B cell (primary cell): ENCODE measurements around the gene MICU2. TPM values are rescaled to one million over a fixed set of nuclear protein-coding genes. Genes with fewer than 3 reads are reported as not detected.

ENCODE experiments used
- ATAC-seq: fragments of 200-7000 bp; cut with Tn5 transposase; one replicate; pipeline ENCODE4 v1.10.0; 2021; ENCODE audit warnings: low read depth, mild to moderate bottlenecking, moderate number of reproducible peaks, moderate library complexity
- CTCF ChIA-PET: fragments of 350-600 bp; sonication (Branson Sonifier 250); formaldehyde crosslinking; loops from one replicate; lab custom pipeline; 2021; ENCODE audit warnings: antibody characterized with exemption, inconsistent platforms; lab: Charles Lee
- POLR2A ChIA-PET: fragments of 350-600 bp; sonication (Branson Sonifier 250); formaldehyde crosslinking; loops from one replicate; lab custom pipeline; 2021; ENCODE audit warnings: antibody characterized with exemption; lab: Charles Lee
- DNase-seq: peaks from one replicate; pipeline ENCODE4 v3.0.0; 2013
- H2AFZ ChIP-seq: 2 replicates; pipeline ENCODE4 v1.6.1; 2012; ENCODE audit warnings: mild to moderate bottlenecking, low read depth, low read length; ENCODE audit not compliant: insufficient read depth, poor library complexity, severe bottlenecking
- H3K27ac ChIP-seq, 2 donors: 1 replicate in 1 of 2; 2 replicates in 1 of 2; pipeline ENCODE4 v1.5.1; 2012 to 2013; ENCODE audit warnings: low read length in 2 of 2, mild to moderate bottlenecking in 2 of 2, moderate library complexity in 1 of 2
- H3K27me3 ChIP-seq, 4 experiments: fragments of 200-600 bp in 1 of 4; sonication (generic) in 1 of 4; replicated peaks in 1 of 4; 1 replicate in 2 of 4; 2 replicates in 2 of 4; pipeline versions ENCODE4 v1.6.1 to v1.7.0; 2013 to 2016; ENCODE audit warnings: low read length in 3 of 4, mild to moderate bottlenecking in 2 of 4, mixed read lengths in 1 of 4, moderate library complexity in 1 of 4; ENCODE audit not compliant: insufficient read depth in 4 of 4, control insufficient read depth in 3 of 4; ENCODE audit errors: control extremely low read depth in 1 of 4
- H3K36me3 ChIP-seq, 2 experiments: replicated peaks in 1 of 2; 1 replicate in 1 of 2; 2 replicates in 1 of 2; pipeline versions ENCODE4 v1.6.1 to v1.7.1; 2013; ENCODE audit warnings: low read length in 1 of 2; ENCODE audit not compliant: insufficient read depth in 2 of 2, control insufficient read depth in 1 of 2; ENCODE audit errors: control extremely low read depth in 1 of 2, extremely low read depth in 1 of 2
- H3K4me1 ChIP-seq, 2 donors: fragments of 200-600 bp in 1 of 2; sonication (generic) in 1 of 2; 1 replicate in 1 of 2; 2 replicates in 1 of 2; pipeline versions ENCODE4 v1.5.1 to v1.6.1; 2013 to 2017; ENCODE audit warnings: low read length in 2 of 2; ENCODE audit not compliant: control insufficient read depth in 2 of 2, insufficient read depth in 2 of 2
- H3K4me2 ChIP-seq: replicated peaks from 2 replicates; pipeline ENCODE3; 2012; ENCODE audit warnings: mild to moderate bottlenecking, low read depth, low read length; ENCODE audit not compliant: poor library complexity, severe bottlenecking
- H3K4me3 ChIP-seq, 5 experiments: fragments of 200-600 bp in 1 of 5; sonication (generic) in 1 of 5; 1 replicate in 3 of 5; 2 replicates in 2 of 5; pipeline versions ENCODE4 v1.5.1 to v1.7.0; 2011 to 2016; ENCODE audit warnings: low read length in 4 of 5, mild to moderate bottlenecking in 4 of 5, low read depth in 2 of 5, control low read depth in 1 of 5, moderate library complexity in 1 of 5; ENCODE audit not compliant: insufficient read depth in 1 of 5; ENCODE audit errors: control extremely low read depth in 1 of 5, extremely low read depth in 1 of 5
- H3K79me2 ChIP-seq: fragments of 200-600 bp; sonication (generic); one replicate; pipeline ENCODE4 v1.6.0; 2016; ENCODE audit warnings: low read length; ENCODE audit not compliant: control insufficient read depth, insufficient read depth
- H3K9ac ChIP-seq: fragments of 200-600 bp; sonication (generic); 2 replicates; pipeline ENCODE4 v1.6.1; 2017; ENCODE audit warnings: mild to moderate bottlenecking, low read length, moderate library complexity
- H3K9me3 ChIP-seq, 3 donors: one replicate each; pipeline versions ENCODE4 v1.6.1 to v1.7.1; 2013; ENCODE audit warnings: low read length in 2 of 3; ENCODE audit not compliant: control insufficient read depth in 2 of 3, insufficient read depth in 1 of 3; ENCODE audit errors: control extremely low read depth in 1 of 3
- H4K20me1 ChIP-seq: 2 replicates; pipeline ENCODE4 v1.6.0; 2012; ENCODE audit warnings: mild to moderate bottlenecking, low read length; ENCODE audit not compliant: insufficient read depth, control insufficient read depth, poor library complexity, severe bottlenecking
- H3K27ac Mint-ChIP-seq: one replicate; pipeline ENCODE4 v1.8.0; 2021; ENCODE audit warnings: mixed read lengths
- H3K27me3 Mint-ChIP-seq: one replicate; pipeline ENCODE4 v1.8.0; 2021; ENCODE audit warnings: mixed read lengths
- H3K4me1 Mint-ChIP-seq: one replicate; pipeline ENCODE4 v1.8.0; 2021; ENCODE audit warnings: mixed read lengths
- H3K4me3 Mint-ChIP-seq: one replicate; pipeline ENCODE4 v1.8.0; 2021; ENCODE audit warnings: mixed read lengths
- H3K9me3 Mint-ChIP-seq: one replicate; pipeline ENCODE4 v1.8.0; 2022; ENCODE audit warnings: mixed read lengths; ENCODE audit not compliant: insufficient read depth
- EZH2 ChIP-seq: IDR thresholded peaks from 2 replicates; pipeline ENCODE4 v1.6.1; 2012; ENCODE audit warnings: borderline replicate concordance, low read depth, mild to moderate bottlenecking, moderate library complexity, low read length; ENCODE audit not compliant: insufficient read depth, poor library complexity, severe bottlenecking
- WGBS: methylation state at CpG from one replicate; pipeline ENCODE4 v1.1.5; 2013; ENCODE audit warnings: missing lambda C conversion rate; ENCODE audit not compliant: insufficient coverage; 5-methylcytosine and 5-hydroxymethylcytosine counted together
- intact Hi-C: fragments of 100-400 bp; cut with micrococcal nuclease; formaldehyde crosslinking; loops from one replicate; pipeline ENCODE4 v1.10.0; 2022
- polyA plus RNA-seq: library from polyadenylated mRNA; depleted of rRNA; stranded (reverse); fragments of >200 nt; gene quantifications from 2 replicates; pipeline ENCODE4 v1.2.3, GENCODE V29; 2012
- total RNA-seq, 2 donors: library from RNA; stranded (reverse); fragments of 120-200 nt in 1 of 2; gene quantifications; 1 replicate in 1 of 2; 2 replicates in 1 of 2; pipeline versions ENCODE4 v1.2.3 to v1.2.4, GENCODE V29; 2013 to 2022
- TF ChIP-seq, protein P1 (sequence below): fragments of 200-600 bp; IDR thresholded peaks from one replicate; pipeline ENCODE4 v1.8.0; 2022; ENCODE audit warnings: antibody characterized with exemption, mild to moderate bottlenecking

Gene MICU2
- total and polyA plus RNA-seq, 2 donors (not counting 1 experiment from before 2014, with no cell fraction given): 52.2 to 56.7 TPM

DNA sequence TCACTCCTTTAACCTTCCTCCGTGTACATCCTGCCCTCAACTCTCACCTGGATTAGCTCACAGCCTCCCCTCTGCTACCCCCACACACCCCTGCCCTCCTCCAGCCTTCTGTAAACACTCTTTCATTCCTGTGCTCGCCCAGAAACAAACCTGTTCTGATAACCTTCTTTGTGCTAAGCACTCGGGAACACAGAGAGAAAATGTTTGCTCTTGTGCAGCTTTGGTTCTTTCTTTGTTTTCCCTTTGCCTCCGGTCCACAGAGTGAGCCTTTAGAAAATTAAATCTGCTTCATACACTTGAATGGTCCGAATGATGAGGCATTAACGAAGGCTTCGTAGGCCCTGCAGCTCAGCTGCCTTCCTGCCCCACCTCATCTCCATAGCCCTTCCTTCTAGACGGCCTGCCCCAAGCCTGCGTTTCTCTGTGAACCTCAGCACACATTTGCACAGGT, 138.2 kb downstream of the MICU2 start:
- H3K27me3 ChIP-seq: no peaks in the 10 kb centered on the region
- intact Hi-C loops: no loop called here
- no peak overlapping the region for H3K4me2 ChIP-seq
- no peaks in the 10 kb centered on the region for H3K4me1 Mint-ChIP-seq
- no peak overlapping the region for H3K4me3 Mint-ChIP-seq
- no peaks in the 10 kb centered on the region for H3K36me3 ChIP-seq
- H3K27ac Mint-ChIP-seq: no peak overlapping the region
- H3K27me3 Mint-ChIP-seq: peaks cover 6% of the 10 kb centered on the region
- peaks cover 1% of the 10 kb centered on the region for H3K9me3 Mint-ChIP-seq
- POLR2A ChIA-PET: no interaction called here
- WGBS: 84% methylated on average over 9 of the region's 9 CpGs
- H3K4me1 ChIP-seq: no peaks in the 10 kb centered on the region
- ATAC-seq (no peak), DNase-seq (no peak)
- CTCF ChIA-PET: interaction anchor here (0.7 kb wide), 1 partner anchor 10 kb away, joined by 5 read pairs; no protein-coding TSS in a partner anchor
- H3K79me2 ChIP-seq: no peaks in the 10 kb centered on the region
- H2AFZ ChIP-seq: no peak overlapping the region
- H3K9me3 ChIP-seq: peaks cover 0 to 2% (median 0%) of the 10 kb centered on the region in 3 donors
- no peaks in the 10 kb centered on the region for H4K20me1 ChIP-seq
- H3K4me3 ChIP-seq: no peak overlapping the region
- TF ChIP-seq, protein P1, sequence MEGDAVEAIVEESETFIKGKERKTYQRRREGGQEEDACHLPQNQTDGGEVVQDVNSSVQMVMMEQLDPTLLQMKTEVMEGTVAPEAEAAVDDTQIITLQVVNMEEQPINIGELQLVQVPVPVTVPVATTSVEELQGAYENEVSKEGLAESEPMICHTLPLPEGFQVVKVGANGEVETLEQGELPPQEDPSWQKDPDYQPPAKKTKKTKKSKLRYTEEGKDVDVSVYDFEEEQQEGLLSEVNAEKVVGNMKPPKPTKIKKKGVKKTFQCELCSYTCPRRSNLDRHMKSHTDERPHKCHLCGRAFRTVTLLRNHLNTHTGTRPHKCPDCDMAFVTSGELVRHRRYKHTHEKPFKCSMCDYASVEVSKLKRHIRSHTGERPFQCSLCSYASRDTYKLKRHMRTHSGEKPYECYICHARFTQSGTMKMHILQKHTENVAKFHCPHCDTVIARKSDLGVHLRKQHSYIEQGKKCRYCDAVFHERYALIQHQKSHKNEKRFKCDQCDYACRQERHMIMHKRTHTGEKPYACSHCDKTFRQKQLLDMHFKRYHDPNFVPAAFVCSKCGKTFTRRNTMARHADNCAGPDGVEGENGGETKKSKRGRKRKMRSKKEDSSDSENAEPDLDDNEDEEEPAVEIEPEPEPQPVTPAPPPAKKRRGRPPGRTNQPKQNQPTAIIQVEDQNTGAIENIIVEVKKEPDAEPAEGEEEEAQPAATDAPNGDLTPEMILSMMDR: no peak
- TF ChIP-seq EZH2: no peak
- H3K27ac ChIP-seq: no peak overlapping the region
- no peak overlapping the region for H3K9ac ChIP-seq

DNA sequence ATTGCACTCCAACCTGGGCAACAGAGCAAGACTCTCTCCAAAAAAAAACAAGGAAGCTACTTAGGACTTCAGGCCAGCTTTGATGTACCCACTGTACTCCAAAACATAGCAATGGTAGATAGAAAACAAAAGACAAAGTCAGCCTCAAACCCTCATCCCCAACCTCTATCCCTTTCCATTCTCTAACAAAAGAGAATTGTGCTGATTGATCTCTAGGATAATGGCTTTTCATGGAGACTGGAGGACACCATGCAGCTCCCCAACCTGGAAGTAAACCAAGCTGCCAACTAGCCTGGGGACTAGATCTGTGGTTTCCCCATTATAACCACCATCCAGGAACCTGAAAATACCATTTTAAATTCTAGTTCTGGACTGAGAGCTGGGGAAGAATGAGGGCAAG, 140.5 kb downstream of the MICU2 start:
- Histone ChIP-seq H3K27ac (no peak overlapping the region), H3K27me3 (no peaks in the 10 kb centered on the region), H3K9ac (no peak overlapping the region), H3K79me2 (peaks cover 6% of the 10 kb centered on the region), H3K4me3 (no peak overlapping the region), H3K9me3 (no peaks in the 10 kb centered on the region), H3K4me1 (peaks cover 3 to 6% of the 10 kb centered on the region in 2 donors), H4K20me1 (no peaks in the 10 kb centered on the region), H3K4me2 (no peak overlapping the region), H3K36me3 (no peaks in the 10 kb centered on the region), H2AFZ (no peak overlapping the region)
- Mint-ChIP-seq H3K4me1 (peaks cover 6% of the 10 kb centered on the region), H3K27ac (no peak overlapping the region), H3K27me3 (peaks cover 4% of the 10 kb centered on the region), H3K4me3 (no peak overlapping the region), H3K9me3 (no peaks in the 10 kb centered on the region)
- DNase-seq: no peak
- TF ChIP-seq EZH2: no peak
- TF ChIP-seq, protein P1: no peak
- ATAC-seq: no peak
- ChIA-PET CTCF (interaction anchor here (3.0 kb wide), 1 partner anchor 13 kb away, joined by 14 read pairs; no protein-coding TSS in a partner anchor), POLR2A (no interaction called here)
- intact Hi-C loops: no loop called here
